Heart left ventricle (tissue), 13 donors: ENCODE data around the gene KRTCAP2.

ENCODE experiments used
- CTCF ChIP-seq, 12 donors: fragments of 200-600 bp; sonication (generic) in 4 of 12; IDR thresholded peaks; one replicate each; pipeline versions ENCODE4 v1.5.0 to v1.8.0; 2018 to 2022; ENCODE audit warnings: antibody characterized with exemption in 12 of 12, mild to moderate bottlenecking in 5 of 12
- POLR2A ChIP-seq, 2 donors: fragments of 450-650 bp; IDR thresholded peaks; one replicate each; pipeline ENCODE4 v1.6.1; 2017; ENCODE audit warnings: antibody characterized with exemption in 2 of 2, mild to moderate bottlenecking in 2 of 2, moderate library complexity in 2 of 2
- donor health status: ischemic (EF 13 %, LVEDD 7.1; RV severe dilation, severe dysfunction).
- donor health status: DM: no; HTN: yes; CAD: no.
- donor health status: DM: no; HTN: no; CAD: no.
- donor health status: ischemic (EF 25% LVEDD 6.9; RV normal size, moderate dysfunction).
- donor health status: ischemic (EF 25% LVEDD 5.7; RV mildly dilated, moderate dysfunction).
- donor health status: ischemic (EF 35%, LVEDD 5.7; RV mildly dilated, moderate dysfunction).
- donor health status: nonischemic (EF 11% LVEDD 7.7; RV severe dilation, severe dysfunction).
- donor health status: DM: yes; HTN: yes; CAD: no.
- donor health status: PGD.
- donor health status: ischemic (EF 29% LVEDD 5.4; RV normal size, mild dysfunction).
- donor health status: nonischemic (EF 23%, LVEDD 6.1; RV moderate dilation, normal function).

- no peak for TF ChIP-seq CTCF (IDR thresholded peaks at IDR 0.05)
- no peak for TF ChIP-seq POLR2A (IDR thresholded peaks at IDR 0.05)
These were observed 50.8 kb downstream of the KRTCAP2 start for GRCh38 chr1:155122308-155122707.
